Spleen (tissue), 11 donors: ENCODE results near the gene PVALEF. TPM values are rescaled to one million over a fixed set of nuclear protein-coding genes. Genes with fewer than 3 reads are reported as not detected.

Source experiments
- DNase-seq: peaks from one replicate; pipeline ENCODE4 v3.0.0-alpha.2; 2020
- H3K27ac ChIP-seq, 8 donors: fragments of 200-600 bp; sonication (generic) in 7 of 8; 1 replicate in 4 of 8; 2 replicates in 4 of 8; pipeline versions ENCODE4 v1.5.0 to v1.8.0; 2016 to 2021; ENCODE audit warnings: inconsistent platforms in 4 of 8, mild to moderate bottlenecking in 4 of 8, moderate library complexity in 1 of 8
- H3K27me3 ChIP-seq, 7 donors: fragments of 200-600 bp; sonication (generic) in 6 of 7; replicated peaks in 1 of 7; 1 replicate in 4 of 7; 2 replicates in 3 of 7; pipeline versions ENCODE4 v1.5.0 to v1.8.0; 2016 to 2021; ENCODE audit warnings: inconsistent platforms in 3 of 7, mild to moderate bottlenecking in 1 of 7
- H3K36me3 ChIP-seq, 6 donors: fragments of 200-600 bp; sonication (generic) in 5 of 6; 1 replicate in 4 of 6; 2 replicates in 2 of 6; pipeline versions ENCODE4 v1.5.0 to v1.8.0; 2016 to 2021; ENCODE audit warnings: inconsistent platforms in 2 of 6
- H3K4me1 ChIP-seq, 6 donors: fragments of 200-600 bp; sonication (generic) in 5 of 6; 1 replicate in 3 of 6; 2 replicates in 3 of 6; pipeline versions ENCODE4 v1.5.0 to v1.8.0; 2016 to 2021; ENCODE audit warnings: inconsistent platforms in 3 of 6
- H3K4me3 ChIP-seq, 8 donors: fragments of 200-600 bp; sonication (generic) in 7 of 8; 1 replicate in 4 of 8; 2 replicates in 4 of 8; pipeline versions ENCODE4 v1.5.0 to v1.8.0; 2016 to 2021; ENCODE audit warnings: inconsistent platforms in 4 of 8, mild to moderate bottlenecking in 4 of 8, moderate library complexity in 2 of 8
- H3K9me3 ChIP-seq, 8 donors: fragments of 200-600 bp; sonication (generic) in 7 of 8; 1 replicate in 4 of 8; 2 replicates in 4 of 8; pipeline versions ENCODE4 v1.5.0 to v1.8.0; 2016 to 2021; ENCODE audit warnings: inconsistent platforms in 4 of 8
- POLR2A ChIP-seq, 3 donors: fragments of 450-650 bp; IDR thresholded peaks; one replicate each; pipeline ENCODE4 v1.5.1; 2017; ENCODE audit warnings: antibody characterized with exemption in 3 of 3, mild to moderate bottlenecking in 1 of 3
- POLR2AphosphoS5 ChIP-seq, 3 donors: sonication (generic); formaldehyde crosslinking; IDR thresholded peaks; one replicate each; pipeline ENCODE4 v1.5.1; 2017; ENCODE audit warnings: antibody characterized with exemption in 3 of 3
- WGBS, 5 donors: extraction: QIAGEN DNeasy Blood & Tissue Kit in 3 of 5; methylation state at CpG; one replicate each; pipeline versions ENCODE4 v1.1.5 to v1.1.7; 2013 to 2018; 5-methylcytosine and 5-hydroxymethylcytosine counted together
- intact Hi-C: fragments of 100-400 bp; cut with DNase I; formaldehyde crosslinking; loops from one replicate; pipeline ENCODE4 v1.15.0; 2023; ENCODE audit warnings: low total_unique reads
- polyA plus RNA-seq, 3 donors: library from polyadenylated mRNA; stranded (reverse); fragments of 200-250 nt; gene quantifications; one replicate each; pipeline ENCODE4 v1.2.1, GENCODE V29; 2013
- total RNA-seq, 7 donors: library from RNA; depleted of rRNA in 3 of 7; stranded (reverse); fragments of >200 nt in 3 of 7; fragmentation: NEBNext Ultra II Directional in 4 of 7; extraction: Animal tissue kit (Norgen Biotek cat#: 25700) in 4 of 7; gene quantifications; one replicate each; pipeline versions ENCODE4 v1.1.0 to v1.2.1, GENCODE V29; 2016 to 2021
- TF ChIP-seq, protein P1 (sequence below), 11 experiments: fragments of 200-600 bp in 7 of 11; fragments of 450-650 bp in 4 of 11; sonication (generic) in 4 of 11; IDR thresholded peaks in 8 of 11; conservative IDR thresholded peaks in 3 of 11; 1 replicate in 7 of 11; 2 replicates in 4 of 11; pipeline versions ENCODE4 v1.4.0 to v1.8.0; 2016 to 2021; ENCODE audit warnings: antibody characterized with exemption in 11 of 11, inconsistent platforms in 4 of 11, mild to moderate bottlenecking in 1 of 11
- donor health status: healthy with polysubstance abuse.
- donor health status: DM: no; HTN: no; CAD: no; lungs with moderate emphysema.
- donor health status: DM: no; HTN: no; CAD: no.
- donor health status: Bipolar disorder and iron deficiency.
- donor health status: healthy.
- donor health status: DM: no; HTN: no; CAD: no.
- donor health status: DM: yes; HTN: yes; CAD: no.

Gene PVALEF
- total and polyA plus RNA-seq, 10 donors, result not detected

- H3K4me3 ChIP-seq, result no peak overlapping the region
- TF ChIP-seq POLR2A (IDR thresholded peaks at IDR 0.05) (no peak), POLR2AphosphoS5 (IDR thresholded peaks at IDR 0.05) (no peak)
- TF ChIP-seq, protein P1, sequence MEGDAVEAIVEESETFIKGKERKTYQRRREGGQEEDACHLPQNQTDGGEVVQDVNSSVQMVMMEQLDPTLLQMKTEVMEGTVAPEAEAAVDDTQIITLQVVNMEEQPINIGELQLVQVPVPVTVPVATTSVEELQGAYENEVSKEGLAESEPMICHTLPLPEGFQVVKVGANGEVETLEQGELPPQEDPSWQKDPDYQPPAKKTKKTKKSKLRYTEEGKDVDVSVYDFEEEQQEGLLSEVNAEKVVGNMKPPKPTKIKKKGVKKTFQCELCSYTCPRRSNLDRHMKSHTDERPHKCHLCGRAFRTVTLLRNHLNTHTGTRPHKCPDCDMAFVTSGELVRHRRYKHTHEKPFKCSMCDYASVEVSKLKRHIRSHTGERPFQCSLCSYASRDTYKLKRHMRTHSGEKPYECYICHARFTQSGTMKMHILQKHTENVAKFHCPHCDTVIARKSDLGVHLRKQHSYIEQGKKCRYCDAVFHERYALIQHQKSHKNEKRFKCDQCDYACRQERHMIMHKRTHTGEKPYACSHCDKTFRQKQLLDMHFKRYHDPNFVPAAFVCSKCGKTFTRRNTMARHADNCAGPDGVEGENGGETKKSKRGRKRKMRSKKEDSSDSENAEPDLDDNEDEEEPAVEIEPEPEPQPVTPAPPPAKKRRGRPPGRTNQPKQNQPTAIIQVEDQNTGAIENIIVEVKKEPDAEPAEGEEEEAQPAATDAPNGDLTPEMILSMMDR (IDR thresholded peaks at IDR 0.05 in 8 of 11, conservative IDR thresholded peaks at IDR 0.05 in 3 of 11), result no peak
- H3K36me3 ChIP-seq, result peaks cover 0 to 70% (median 15%) of the 10 kb centered on the region in 6 donors
- H3K27me3 ChIP-seq, result no peaks in the 10 kb centered on the region
- H3K9me3 ChIP-seq, result no peaks in the 10 kb centered on the region
- 90 to 97% (median 96%) methylated on average over 13 to 20 of the region's 20 CpGs for WGBS, 5 donors
- H3K4me1 ChIP-seq, result peaks cover 5 to 34% (median 30%) of the 10 kb centered on the region in 6 donors
- intact Hi-C loops, result no loop called here
- H3K27ac ChIP-seq, result no peak overlapping the region
- DNase-seq, result no peak
These were observed 37.8 kb downstream of the PVALEF start for GRCh38 chr17:81203136-81203535.

GRCh38 chr17:81204578-81204977, 39.3 kb downstream of the PVALEF start:
- no peak overlapping the region for H3K27ac ChIP-seq
- 71 to 88% (median 83%) methylated on average over 6 to 10 of the region's 10 CpGs for WGBS, 5 donors
- no peaks in the 10 kb centered on the region for H3K27me3 ChIP-seq
- intact Hi-C loops, result no loop called here
- H3K9me3 ChIP-seq, result no peaks in the 10 kb centered on the region
- H3K4me3 ChIP-seq, result no peak overlapping the region
- TF ChIP-seq, protein P1 (IDR thresholded peaks at IDR 0.05 in 8 of 11, conservative IDR thresholded peaks at IDR 0.05 in 3 of 11), result no peak
- TF ChIP-seq POLR2AphosphoS5 (IDR thresholded peaks at IDR 0.05), result no peak
- no peak for TF ChIP-seq POLR2A (IDR thresholded peaks at IDR 0.05)
- no peak for DNase-seq
- H3K4me1 ChIP-seq, result peaks cover 5 to 20% (median 17%) of the 10 kb centered on the region in 6 donors
- peaks cover 0 to 67% (median 12%) of the 10 kb centered on the region in 6 donors for H3K36me3 ChIP-seq

- Histone ChIP-seq H3K9me3 (no peaks in the 10 kb centered on the region), H3K4me1 (peaks cover 0 to 13% (median 7%) of the 10 kb centered on the region in 6 donors), H3K36me3 (peaks cover 0 to 56% (median 12%) of the 10 kb centered on the region in 6 donors), H3K27me3 (no peaks in the 10 kb centered on the region), H3K4me3 (no peak overlapping the region), H3K27ac (no peak overlapping the region)
- TF ChIP-seq, protein P1 (IDR thresholded peaks at IDR 0.05 in 8 of 11, conservative IDR thresholded peaks at IDR 0.05 in 3 of 11), result no peak
- no peak for TF ChIP-seq POLR2A (IDR thresholded peaks at IDR 0.05)
- TF ChIP-seq POLR2AphosphoS5 (IDR thresholded peaks at IDR 0.05), result no peak
- WGBS, 5 donors, result 83 to 98% (median 88%) methylated on average over 4 of the region's 4 CpGs
- DNase-seq, result no peak
- intact Hi-C loops, result no loop called here
These were observed 40.9 kb downstream of the PVALEF start for GRCh38 chr17:81206166-81206565.

DNA sequence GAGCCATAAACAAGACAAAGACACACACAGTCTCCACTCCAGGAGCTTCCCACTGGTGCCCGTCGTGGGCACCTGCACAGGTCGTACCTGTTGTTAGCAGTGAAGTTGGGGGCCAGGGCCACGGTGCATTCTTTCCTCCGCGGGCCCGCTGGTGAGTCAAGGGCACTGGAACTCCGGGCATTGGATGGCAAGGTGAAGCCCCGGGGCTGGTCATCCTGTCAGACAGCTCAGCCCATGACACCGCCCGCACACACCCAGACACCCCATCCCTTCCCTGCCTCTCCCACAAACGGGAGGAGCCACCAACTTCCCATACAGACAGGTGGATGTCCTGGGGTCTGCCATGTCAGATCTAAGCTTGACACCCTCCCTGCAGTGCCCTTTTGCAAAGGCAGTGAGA, 41.4 kb downstream of the PVALEF start:
- intact Hi-C loops, result no loop called here
- 89 to 94% (median 92%) methylated on average over 11 to 12 of the region's 12 CpGs for WGBS, 5 donors
- no peak overlapping the region for H3K4me3 ChIP-seq
- TF ChIP-seq POLR2AphosphoS5 (IDR thresholded peaks at IDR 0.05) (no peak), POLR2A (IDR thresholded peaks at IDR 0.05) (no peak)
- TF ChIP-seq, protein P1 (IDR thresholded peaks at IDR 0.05 in 8 of 11, conservative IDR thresholded peaks at IDR 0.05 in 3 of 11), result no peak
- no peak overlapping the region for H3K27ac ChIP-seq
- H3K27me3 ChIP-seq, result no peaks in the 10 kb centered on the region
- peaks cover 0 to 12% (median 5%) of the 10 kb centered on the region in 6 donors for H3K4me1 ChIP-seq
- no peak for DNase-seq
- no peaks in the 10 kb centered on the region for H3K9me3 ChIP-seq
- peaks cover 0 to 56% (median 12%) of the 10 kb centered on the region in 6 donors for H3K36me3 ChIP-seq
